ENCODE data around the gene CLEC4F. TPM values are rescaled to one million over a fixed set of nuclear protein-coding genes. Genes with fewer than 3 reads are reported as not detected.

The CLEC4F gene
- total RNA-seq, 1 experiment from 2014 or later = 0.17 TPM

GRCh38 chr2:70793450-70793849 is 26.9 kb downstream of the CLEC4F start:
- in situ Hi-C loops (cut with HindIII; ENCODE audit: low sequenced_read_pairs) = no loop called here
- no peak for DNase-seq (ENCODE audit: low spot score)

GRCh38 chr2:70790136-70790828 is 30.1 kb downstream of the CLEC4F start, which contains the start of gene FIGLA:
Gene FIGLA, minus strand, starts transcription at chr2:70790643. Its CDS starts 5 bp downstream, at chr2:70790638.
- in situ Hi-C loops (cut with HindIII; ENCODE audit: low sequenced_read_pairs) = no loop called here

GRCh38 chr2:70789304-70790135 is 30.9 kb downstream of the CLEC4F start:
- peak; percentile 70 for DNase-seq (ENCODE audit: low spot score)
- in situ Hi-C loops (cut with HindIII; ENCODE audit: low sequenced_read_pairs) = no loop called here

More at GRCh38 chr2:70790136-70790828, 30.1 kb downstream of the CLEC4F start, which contains the start of gene FIGLA:
- no peak for DNase-seq (ENCODE audit: low spot score)

GRCh38 chr2:70785137-70785911 is 35.1 kb downstream of the CLEC4F start:
- DNase-seq (ENCODE audit: low spot score) = peak; percentile 79
- in situ Hi-C loops (cut with HindIII; ENCODE audit: low sequenced_read_pairs) = no loop called here

GRCh38 chr2:70784320-70784719 is 36.1 kb downstream of the CLEC4F start:
- in situ Hi-C loops (cut with HindIII; ENCODE audit: low sequenced_read_pairs) = no loop called here
- DNase-seq (ENCODE audit: low spot score) = no peak

- DNase-seq (ENCODE audit: low spot score) = no peak
- in situ Hi-C loops (cut with HindIII; ENCODE audit: low sequenced_read_pairs) = no loop called here
These were observed 40.4 kb downstream of the CLEC4F start for GRCh38 chr2:70779911-70780545.

- no peak for DNase-seq (ENCODE audit: low spot score)
- in situ Hi-C loops (cut with HindIII; ENCODE audit: low sequenced_read_pairs) = no loop called here
These were observed 40.9 kb downstream of the CLEC4F start for GRCh38 chr2:70779491-70779890.

GRCh38 chr2:70778676-70779075 is 41.7 kb downstream of the CLEC4F start:
- in situ Hi-C loops (cut with HindIII; ENCODE audit: low sequenced_read_pairs) = no loop called here
- no peak for DNase-seq (ENCODE audit: low spot score)

- no peak for DNase-seq (ENCODE audit: low spot score)
- in situ Hi-C loops (cut with HindIII; ENCODE audit: low sequenced_read_pairs) = no loop called here
These were observed 42.9 kb downstream of the CLEC4F start for GRCh38 chr2:70777450-70777849.

- DNase-seq (ENCODE audit: low spot score) = no peak
- in situ Hi-C loops (cut with HindIII; ENCODE audit: low sequenced_read_pairs) = no loop called here
These were observed 44.1 kb downstream of the CLEC4F start for GRCh38 chr2:70776266-70776665.

- in situ Hi-C loops (cut with HindIII; ENCODE audit: low sequenced_read_pairs) = no loop called here
- no peak for DNase-seq (ENCODE audit: low spot score)
These were observed 45.3 kb downstream of the CLEC4F start for GRCh38 chr2:70775141-70775540.

GRCh38 chr2:70772486-70773155 is 47.8 kb downstream of the CLEC4F start:
- no peak for DNase-seq (ENCODE audit: low spot score)
- in situ Hi-C loops (cut with HindIII; ENCODE audit: low sequenced_read_pairs) = no loop called here

GRCh38 chr2:70771446-70771845 is 49.0 kb downstream of the CLEC4F start:
- in situ Hi-C loops (cut with HindIII; ENCODE audit: low sequenced_read_pairs) = no loop called here
- DNase-seq (ENCODE audit: low spot score) = no peak

- in situ Hi-C loops (cut with HindIII; ENCODE audit: low sequenced_read_pairs) = no loop called here
These were observed 50.9 kb downstream of the CLEC4F start for GRCh38 chr2:70769450-70769849.

GRCh38 chr2:70768590-70769085 is 51.8 kb downstream of the CLEC4F start:
- DNase-seq (ENCODE audit: low spot score) = no peak
- in situ Hi-C loops (cut with HindIII; ENCODE audit: low sequenced_read_pairs) = no loop called here

More at GRCh38 chr2:70769450-70769849, 50.9 kb downstream of the CLEC4F start:
- DNase-seq (ENCODE audit: low spot score) = no peak

- in situ Hi-C loops (cut with HindIII; ENCODE audit: low sequenced_read_pairs) = no loop called here
- peak; percentile 86 for DNase-seq (ENCODE audit: low spot score)
These were observed 52.5 kb downstream of the CLEC4F start, which contains the start of gene ADD2 for GRCh38 chr2:70767699-70768589. Gene ADD2, minus strand, starts transcription at chr2:70768200. Its CDS starts 61,792 bp downstream, at chr2:70706408.

GRCh38 chr2:70767079-70767698 is 53.2 kb downstream of the CLEC4F start:
- DNase-seq (ENCODE audit: low spot score) = peak; percentile 79

More at GRCh38 chr2:70767079-70767698, 53.2 kb downstream of the CLEC4F start:
- in situ Hi-C loops (cut with HindIII; ENCODE audit: low sequenced_read_pairs) = no loop called here
